Measurements from ENCODE around the gene ASAP2. TPM values are rescaled to one million over a fixed set of nuclear protein-coding genes. Genes with fewer than 3 reads are reported as not detected.

The ASAP2 gene
- total RNA-seq, 2 donors from 2014 or later, result not detected

DNA sequence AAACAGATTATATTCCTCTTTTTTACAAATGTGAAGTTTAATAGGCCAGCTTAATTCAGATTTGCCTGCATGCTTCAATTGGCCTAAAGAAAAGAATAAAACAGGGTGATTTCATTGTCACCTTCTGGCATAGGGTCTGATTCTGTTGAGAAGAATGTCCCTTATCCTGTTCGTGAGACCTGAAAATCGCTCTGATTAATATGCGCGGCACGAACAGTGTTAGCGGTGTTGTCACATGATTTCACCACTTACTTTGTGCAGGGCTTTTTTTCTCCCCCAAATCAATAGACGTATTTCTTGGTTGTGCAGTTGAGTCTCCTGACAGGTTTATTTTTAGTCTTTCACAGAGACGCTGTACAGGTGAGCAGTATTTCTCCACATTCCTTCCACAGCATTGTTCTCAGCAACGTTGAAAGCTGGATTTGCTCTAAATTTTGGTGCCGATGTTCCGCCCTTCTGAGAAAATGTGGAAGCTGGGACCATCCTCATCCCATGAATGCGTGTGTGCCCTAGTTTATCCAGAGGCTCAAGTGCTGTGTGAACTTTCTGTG is 134.8 kb downstream of the ASAP2 start:
- no peak for DNase-seq (ENCODE audit: low spot score)
- H3K4me1 Mint-ChIP-seq (ENCODE audit: low read depth in 2 of 2), result peaks cover 0 to 3% of the 10 kb centered on the region in 2 donors
- H3K27me3 Mint-ChIP-seq, result peaks cover 15 to 16% of the 10 kb centered on the region in 2 donors
- no peaks in the 10 kb centered on the region for H3K36me3 Mint-ChIP-seq
- no peak overlapping the region for H3K27ac Mint-ChIP-seq
- no peaks in the 10 kb centered on the region for H3K9me3 Mint-ChIP-seq
- ATAC-seq, result no peak
- no peak overlapping the region for H3K4me3 Mint-ChIP-seq

DNA sequence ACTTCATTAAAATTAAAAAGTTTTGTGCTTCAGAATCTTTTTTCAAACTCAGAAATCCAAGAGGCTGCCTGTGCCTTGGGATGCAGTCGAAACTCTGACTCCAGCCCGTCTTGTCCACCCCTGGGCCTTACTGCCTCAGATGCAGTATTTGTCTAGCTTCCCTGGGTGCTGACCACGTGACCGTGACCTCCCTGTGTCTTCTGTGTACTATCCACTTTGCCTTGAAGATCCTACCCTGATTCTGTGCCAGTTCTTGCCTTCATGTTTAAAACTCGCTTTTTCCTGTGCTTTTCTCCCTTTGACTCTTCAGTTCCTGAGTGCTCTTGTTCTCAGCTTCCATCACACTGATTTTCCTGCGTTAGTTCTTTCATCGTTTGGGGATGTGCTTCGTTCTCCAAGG is 136.0 kb downstream of the ASAP2 start:
- Mint-ChIP-seq H3K27me3 (peaks cover 14 to 15% of the 10 kb centered on the region in 2 donors), H3K27ac (no peak overlapping the region), H3K36me3 (no peaks in the 10 kb centered on the region), H3K9me3 (no peaks in the 10 kb centered on the region), H3K4me3 (no peak overlapping the region), H3K4me1 (ENCODE audit: low read depth in 2 of 2) (no peaks in the 10 kb centered on the region)
- ATAC-seq (no peak), DNase-seq (ENCODE audit: low spot score) (no peak)

DNA sequence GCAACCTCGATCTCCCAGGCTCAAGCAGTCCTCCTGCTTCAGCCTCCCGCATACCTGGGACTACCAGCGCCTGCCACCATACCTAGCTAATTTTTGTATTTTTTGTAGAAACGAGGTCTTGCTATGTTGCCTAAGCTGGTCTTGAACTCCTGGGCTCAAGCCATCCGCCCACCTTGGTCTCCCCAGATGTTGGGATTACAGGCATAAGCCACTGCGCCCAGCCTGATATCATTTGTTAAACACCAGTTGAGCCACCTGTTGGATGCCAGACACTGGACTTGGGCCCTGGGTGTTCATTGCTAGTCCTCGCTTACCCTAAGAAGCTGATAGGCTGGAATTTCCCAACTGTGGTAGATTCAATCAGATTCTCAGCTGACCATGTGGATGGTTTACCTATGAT is 136.9 kb downstream of the ASAP2 start:
- Mint-ChIP-seq H3K36me3 (no peaks in the 10 kb centered on the region), H3K9me3 (no peaks in the 10 kb centered on the region)
- no peak for ATAC-seq

DNA sequence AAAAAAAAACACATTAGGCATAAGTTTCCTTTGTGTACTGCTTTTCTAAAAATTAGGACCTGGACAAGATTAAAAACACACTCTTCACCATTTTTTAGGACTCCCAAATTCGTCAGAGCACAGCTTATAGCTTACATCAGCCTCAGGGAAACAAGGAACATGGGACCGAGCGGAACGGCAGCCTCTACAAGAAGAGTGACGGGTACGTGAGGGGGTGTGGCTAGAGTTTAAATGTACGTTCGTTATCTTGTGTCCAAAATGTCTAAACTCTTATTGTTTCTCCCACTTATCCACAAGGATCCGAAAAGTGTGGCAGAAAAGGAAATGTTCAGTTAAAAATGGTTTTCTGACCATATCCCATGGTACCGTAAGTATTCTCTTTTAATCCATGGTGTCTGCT is 137.8 kb downstream of the ASAP2 start:
- Mint-ChIP-seq H3K36me3 (no peaks in the 10 kb centered on the region), H3K9me3 (no peaks in the 10 kb centered on the region), H3K4me3 (no peak overlapping the region), H3K27ac (no peak overlapping the region), H3K27me3 (peaks cover 6 to 8% of the 10 kb centered on the region in 2 donors), H3K4me1 (ENCODE audit: low read depth in 2 of 2) (no peaks in the 10 kb centered on the region)
- no peak for DNase-seq (ENCODE audit: low spot score)
- no peak for ATAC-seq

More for the DNA sequence above, 136.9 kb downstream of the ASAP2 start:
- no peak overlapping the region for H3K27ac Mint-ChIP-seq
- no peak for DNase-seq (ENCODE audit: low spot score)
- H3K4me3 Mint-ChIP-seq, result no peak overlapping the region
- H3K4me1 Mint-ChIP-seq (ENCODE audit: low read depth in 2 of 2), result no peaks in the 10 kb centered on the region
- peaks cover 8 to 9% of the 10 kb centered on the region in 2 donors for H3K27me3 Mint-ChIP-seq

DNA sequence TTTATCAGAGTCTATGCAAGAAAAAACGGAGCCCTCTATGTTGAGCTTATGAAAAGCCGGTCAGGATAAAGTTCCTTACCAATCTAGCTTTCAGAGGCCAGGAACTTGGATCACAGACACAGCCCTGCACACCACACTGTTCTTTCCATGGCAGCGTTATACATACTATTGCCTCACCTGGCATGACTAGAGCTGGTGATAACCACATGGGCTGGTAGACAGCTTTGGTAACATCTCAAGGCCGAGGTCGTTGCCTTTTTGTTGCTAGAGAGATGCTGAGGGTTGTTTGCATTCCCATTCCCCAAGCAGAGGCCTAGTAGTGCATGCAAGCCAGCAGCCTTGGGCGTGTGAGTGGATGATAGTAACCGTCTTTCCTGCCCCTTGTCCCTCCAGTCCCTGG is 138.7 kb downstream of the ASAP2 start:
- no peaks in the 10 kb centered on the region for H3K4me1 Mint-ChIP-seq (ENCODE audit: low read depth in 2 of 2)
- H3K27ac Mint-ChIP-seq, result no peak overlapping the region
- H3K4me3 Mint-ChIP-seq, result no peak overlapping the region
- H3K36me3 Mint-ChIP-seq, result no peaks in the 10 kb centered on the region
- H3K9me3 Mint-ChIP-seq, result no peaks in the 10 kb centered on the region
- ATAC-seq, result no peak
- H3K27me3 Mint-ChIP-seq, result peaks cover 0 to 8% of the 10 kb centered on the region in 2 donors
- no peak for DNase-seq (ENCODE audit: low spot score)

DNA sequence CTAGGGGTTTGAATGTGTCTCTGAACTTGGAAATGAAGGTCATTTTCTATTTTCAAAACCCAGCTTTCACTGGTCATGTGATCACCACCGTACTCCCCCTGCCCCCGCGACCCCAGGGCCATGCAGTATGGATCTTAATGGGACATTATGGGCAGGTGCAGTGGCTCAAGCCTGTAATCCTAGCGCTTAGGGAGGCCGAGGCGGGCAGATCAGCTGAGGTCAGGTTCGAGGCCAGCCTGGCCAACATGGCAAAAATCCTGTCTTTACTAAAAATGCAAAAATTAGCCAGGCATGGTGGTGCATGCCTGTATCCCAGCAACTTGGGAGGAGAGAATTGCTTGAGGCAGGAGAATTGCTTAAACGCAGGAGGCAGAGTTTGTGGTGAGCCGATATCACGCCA is 139.4 kb downstream of the ASAP2 start:
- Mint-ChIP-seq H3K4me1 (ENCODE audit: low read depth in 2 of 2) (no peaks in the 10 kb centered on the region), H3K4me3 (no peak overlapping the region), H3K36me3 (no peaks in the 10 kb centered on the region), H3K27ac (no peak overlapping the region), H3K9me3 (no peaks in the 10 kb centered on the region), H3K27me3 (peaks cover 0 to 8% of the 10 kb centered on the region in 2 donors)
- no peak for DNase-seq (ENCODE audit: low spot score)
- ATAC-seq, result no peak

DNA sequence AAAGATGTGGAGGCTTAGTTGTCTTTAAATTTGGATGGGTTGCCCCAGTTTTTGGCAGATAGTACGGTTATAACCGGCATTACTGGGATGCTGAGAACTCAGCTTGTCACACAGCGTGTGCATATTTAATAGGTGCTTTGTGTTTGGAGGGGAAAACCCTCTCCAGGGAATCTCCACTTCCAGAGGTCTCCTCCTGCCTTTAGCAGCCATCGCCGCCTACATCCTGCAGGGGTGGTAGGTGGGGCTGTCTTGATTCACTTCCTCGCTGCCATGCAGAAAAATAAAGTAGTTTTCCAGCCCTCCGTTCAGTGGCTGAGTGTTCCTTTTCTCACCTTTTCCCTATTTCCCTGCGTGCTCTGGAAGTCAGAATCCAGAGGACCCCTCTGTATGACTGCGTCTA is 140.3 kb downstream of the ASAP2 start:
- Mint-ChIP-seq H3K4me1 (ENCODE audit: low read depth in 2 of 2) (no peaks in the 10 kb centered on the region), H3K9me3 (no peaks in the 10 kb centered on the region), H3K4me3 (no peak overlapping the region), H3K27ac (no peak overlapping the region), H3K36me3 (no peaks in the 10 kb centered on the region), H3K27me3 (peaks cover 0 to 8% of the 10 kb centered on the region in 2 donors)
- ATAC-seq (no peak), DNase-seq (ENCODE audit: low spot score) (no peak)

DNA sequence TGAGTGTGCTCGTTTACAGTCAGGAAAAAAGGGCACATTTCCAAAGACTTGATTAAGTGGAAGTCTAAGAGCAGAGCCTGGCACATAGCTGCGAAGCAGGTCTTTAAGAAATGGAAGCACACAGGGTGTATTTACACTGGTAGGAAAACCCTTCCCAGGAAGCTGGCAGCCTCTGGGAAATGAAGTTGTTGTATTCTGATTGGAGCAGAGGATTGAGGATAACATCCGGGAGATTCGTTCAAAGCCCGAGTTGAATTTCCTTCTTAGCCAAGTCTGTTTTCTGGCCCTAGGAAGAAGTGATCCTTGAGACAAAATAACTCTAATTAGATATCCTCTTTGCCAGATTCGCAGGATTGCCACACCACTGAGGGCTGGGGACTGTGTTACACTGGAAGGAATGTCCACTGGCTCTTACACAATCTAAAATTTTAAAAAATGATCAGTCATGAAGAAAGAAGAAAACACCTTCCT is 140.8 kb downstream of the ASAP2 start:
- ATAC-seq (no peak), DNase-seq (ENCODE audit: low spot score) (no peak)
- no peaks in the 10 kb centered on the region for H3K9me3 Mint-ChIP-seq
- no peak overlapping the region for H3K27ac Mint-ChIP-seq
- H3K4me3 Mint-ChIP-seq, result no peak overlapping the region
- no peaks in the 10 kb centered on the region for H3K36me3 Mint-ChIP-seq
- peaks cover 0 to 8% of the 10 kb centered on the region in 2 donors for H3K27me3 Mint-ChIP-seq
- H3K4me1 Mint-ChIP-seq (ENCODE audit: low read depth in 2 of 2), result no peaks in the 10 kb centered on the region

DNA sequence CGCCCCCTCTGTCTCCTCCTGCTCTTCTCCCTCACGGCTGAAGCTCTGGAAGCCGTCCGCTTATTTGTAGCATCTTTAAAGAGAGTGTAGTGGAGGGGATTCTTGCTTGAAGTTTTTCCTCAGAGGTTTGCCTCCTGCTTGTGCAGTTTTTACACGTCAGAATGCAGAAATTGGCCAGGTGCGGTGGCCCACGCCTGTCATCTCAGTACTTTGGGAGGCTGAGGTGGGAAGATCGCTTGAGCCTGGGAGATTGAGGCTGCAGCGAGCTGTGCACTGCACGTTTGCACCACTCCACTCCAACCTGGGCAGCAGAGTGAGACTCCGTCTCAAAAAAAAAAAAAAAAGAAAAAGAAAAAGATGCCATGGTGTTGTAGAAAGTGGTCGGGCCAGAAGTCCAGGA is 147.7 kb downstream of the ASAP2 start:
- no peak for ATAC-seq
- no peak for DNase-seq (ENCODE audit: low spot score)
- Mint-ChIP-seq H3K36me3 (no peaks in the 10 kb centered on the region), H3K4me3 (no peak overlapping the region), H3K27ac (no peak overlapping the region), H3K9me3 (no peaks in the 10 kb centered on the region), H3K4me1 (ENCODE audit: low read depth in 2 of 2) (no peaks in the 10 kb centered on the region), H3K27me3 (peaks cover 4 to 15% of the 10 kb centered on the region in 2 donors)

DNA sequence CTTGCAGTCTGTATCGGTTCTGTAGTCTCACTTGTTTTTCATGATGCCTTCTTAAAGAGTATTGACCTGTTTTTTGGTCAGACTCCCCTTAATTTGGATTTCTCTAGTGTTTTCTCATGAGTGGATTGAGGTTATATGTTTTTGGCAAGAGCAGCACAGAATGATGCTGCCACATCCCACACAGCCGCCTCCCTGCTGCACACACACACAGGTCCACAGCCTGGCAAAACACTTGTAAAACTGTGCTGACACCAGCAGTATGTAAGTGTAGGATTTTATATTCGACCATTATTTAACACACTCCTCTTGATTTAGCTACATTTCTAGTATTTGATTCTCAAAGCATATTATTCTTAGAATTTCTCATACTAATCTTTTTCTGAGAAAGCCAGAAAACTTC is 148.7 kb downstream of the ASAP2 start:
- Mint-ChIP-seq H3K4me1 (ENCODE audit: low read depth in 2 of 2) (no peaks in the 10 kb centered on the region), H3K27me3 (peaks cover 4 to 15% of the 10 kb centered on the region in 2 donors), H3K4me3 (no peak overlapping the region), H3K27ac (no peak overlapping the region), H3K9me3 (no peaks in the 10 kb centered on the region), H3K36me3 (no peaks in the 10 kb centered on the region)
- ATAC-seq (no peak), DNase-seq (ENCODE audit: low spot score) (no peak)

DNA sequence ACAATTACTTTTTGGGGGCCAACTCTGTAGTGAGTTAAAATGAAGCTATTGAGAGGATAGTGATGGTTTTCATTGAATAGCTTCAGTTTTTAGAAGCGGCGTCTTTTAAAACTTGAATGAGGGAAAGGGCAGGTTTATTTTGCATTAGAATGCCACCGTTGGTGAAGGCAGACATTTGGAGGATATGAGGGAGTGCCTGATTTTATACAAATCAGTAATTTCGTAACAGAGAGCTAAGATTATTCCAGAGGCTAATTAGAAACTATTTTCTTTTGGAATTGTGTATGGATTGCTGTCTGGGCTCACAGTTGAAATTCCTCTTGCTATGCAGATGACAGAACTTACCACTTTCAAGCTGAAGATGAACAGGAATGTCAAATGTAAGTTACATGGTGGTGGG is 149.1 kb downstream of the ASAP2 start:
- DNase-seq (ENCODE audit: low spot score), result no peak
- Mint-ChIP-seq H3K9me3 (no peaks in the 10 kb centered on the region), H3K4me1 (ENCODE audit: low read depth in 2 of 2) (no peaks in the 10 kb centered on the region), H3K27ac (no peak overlapping the region), H3K4me3 (no peak overlapping the region), H3K27me3 (peaks cover 4 to 15% of the 10 kb centered on the region in 2 donors), H3K36me3 (no peaks in the 10 kb centered on the region)
- no peak for ATAC-seq

DNA sequence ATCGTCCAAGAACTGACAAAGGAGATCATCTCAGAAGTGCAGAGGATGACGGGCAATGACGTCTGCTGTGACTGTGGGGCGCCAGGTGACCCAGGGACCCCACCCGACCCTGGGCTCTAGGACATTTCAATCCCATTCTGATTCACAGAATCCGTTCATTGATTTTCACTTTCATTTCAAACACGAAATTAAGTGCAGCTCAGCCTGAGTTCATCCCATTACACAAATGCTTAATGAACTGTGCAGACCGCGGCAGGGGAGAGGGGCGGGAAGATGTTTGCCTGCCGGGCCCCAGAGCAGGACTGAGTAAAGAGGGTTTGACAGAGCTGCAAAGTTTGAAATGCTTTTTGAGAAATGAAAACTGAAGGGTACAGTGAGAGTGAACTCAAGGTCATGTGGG is 149.6 kb downstream of the ASAP2 start:
- Mint-ChIP-seq H3K9me3 (no peaks in the 10 kb centered on the region), H3K4me3 (no peak overlapping the region), H3K27me3 (peaks cover 4 to 15% of the 10 kb centered on the region in 2 donors), H3K4me1 (ENCODE audit: low read depth in 2 of 2) (no peaks in the 10 kb centered on the region), H3K36me3 (no peaks in the 10 kb centered on the region), H3K27ac (no peak overlapping the region)
- ATAC-seq (no peak), DNase-seq (ENCODE audit: low spot score) (no peak)

DNA sequence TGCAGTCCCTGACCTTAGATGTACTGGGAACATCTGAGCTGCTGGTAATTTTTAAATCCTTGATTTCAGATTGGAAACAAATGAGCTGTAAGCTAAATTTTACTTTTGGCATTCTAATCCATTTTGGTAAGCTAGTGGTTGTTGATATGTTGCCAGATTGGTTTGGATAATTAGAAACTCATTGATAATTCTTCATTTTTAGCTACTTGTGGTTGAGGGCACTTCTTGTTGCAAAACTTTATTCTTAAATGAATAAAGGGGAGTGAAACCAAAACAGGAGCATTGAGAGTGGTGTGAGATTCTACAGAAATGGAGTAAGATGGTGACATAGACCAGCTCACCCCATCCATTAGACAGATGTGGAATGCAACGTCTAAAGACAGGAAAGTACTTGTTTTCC is 152.2 kb downstream of the ASAP2 start:
- peaks cover 7 to 25% of the 10 kb centered on the region in 2 donors for H3K27me3 Mint-ChIP-seq
- DNase-seq (ENCODE audit: low spot score), result no peak
- H3K27ac Mint-ChIP-seq, result no peak overlapping the region
- no peaks in the 10 kb centered on the region for H3K4me1 Mint-ChIP-seq (ENCODE audit: low read depth in 2 of 2)
- no peak overlapping the region for H3K4me3 Mint-ChIP-seq
- H3K36me3 Mint-ChIP-seq, result no peaks in the 10 kb centered on the region
- ATAC-seq, result no peak
- no peaks in the 10 kb centered on the region for H3K9me3 Mint-ChIP-seq

DNA sequence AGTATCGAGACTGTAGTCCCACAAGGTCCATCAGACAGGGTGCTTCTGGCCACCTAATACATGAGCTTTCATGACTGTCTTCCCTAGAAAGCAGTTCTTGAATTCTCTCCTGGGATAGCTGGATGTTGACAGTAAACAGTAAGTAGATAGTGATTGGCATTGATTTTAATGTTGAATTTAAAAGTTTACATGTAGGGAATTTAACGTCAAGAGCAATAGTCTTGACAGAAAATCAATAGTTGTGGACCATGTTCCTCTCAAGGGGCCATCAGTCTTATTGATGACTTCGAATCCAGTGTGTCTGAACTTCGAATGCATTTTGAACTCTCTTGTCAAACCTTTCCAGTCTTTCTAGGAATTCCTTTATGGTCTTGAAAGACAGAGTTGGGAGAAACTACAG is 152.9 kb downstream of the ASAP2 start:
- ATAC-seq (no peak), DNase-seq (ENCODE audit: low spot score) (no peak)
- Mint-ChIP-seq H3K27ac (no peak overlapping the region), H3K27me3 (peaks cover 9 to 25% of the 10 kb centered on the region in 2 donors), H3K4me3 (no peak overlapping the region), H3K9me3 (no peaks in the 10 kb centered on the region), H3K4me1 (ENCODE audit: low read depth in 2 of 2) (no peaks in the 10 kb centered on the region), H3K36me3 (no peaks in the 10 kb centered on the region)

DNA sequence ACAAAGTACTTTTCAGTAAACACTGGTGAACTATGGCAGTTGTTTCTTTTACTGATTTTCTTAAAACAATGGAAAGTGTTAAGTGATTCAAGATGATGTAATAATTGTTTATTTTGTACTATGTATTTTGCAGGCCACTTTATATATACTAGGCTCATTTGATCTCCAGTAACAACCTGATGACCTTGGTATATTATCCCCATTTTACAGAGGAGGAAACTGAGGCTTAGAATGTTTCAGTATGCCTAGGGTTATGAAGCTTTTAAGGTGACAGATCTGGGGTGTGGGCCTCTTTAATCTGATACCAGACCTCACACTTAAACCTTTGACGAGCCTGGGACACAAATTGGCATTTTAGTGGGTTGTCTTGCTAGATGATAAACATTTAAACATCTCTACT is 153.5 kb downstream of the ASAP2 start:
- Mint-ChIP-seq H3K9me3 (no peaks in the 10 kb centered on the region), H3K4me1 (ENCODE audit: low read depth in 2 of 2) (no peaks in the 10 kb centered on the region), H3K4me3 (no peak overlapping the region), H3K27me3 (peaks cover 10 to 22% of the 10 kb centered on the region in 2 donors), H3K36me3 (no peaks in the 10 kb centered on the region), H3K27ac (no peak overlapping the region)
- no peak for ATAC-seq
- no peak for DNase-seq (ENCODE audit: low spot score)

Measured in natural killer cell treated with Interleukin-12 subunit alpha and Interleukin-12 subunit beta and Interleukin-15 and Interleukin-18, amount 100 ng/mL, for 72 hours (primary cell).